Tibial nerve (tissue), 4 donors: ENCODE measurements around the gene SMARCC1.

Source experiments
- CTCF ChIP-seq, 5 experiments: fragments of 200-600 bp in 3 of 5; fragments of 450-650 bp in 2 of 5; sonication (generic) in 3 of 5; IDR thresholded peaks; one replicate each; pipeline ENCODE4 v1.5.1; 2016 to 2019; ENCODE audit warnings: antibody characterized with exemption in 5 of 5, mild to moderate bottlenecking in 3 of 5, moderate library complexity in 2 of 5
- EP300 ChIP-seq, 2 donors: sonication (generic); formaldehyde crosslinking; IDR thresholded peaks; one replicate each; pipeline ENCODE4 v1.6.1; 2017; ENCODE audit warnings: antibody characterized with exemption in 2 of 2, mild to moderate bottlenecking in 1 of 2
- POLR2A ChIP-seq, 2 donors: fragments of 450-650 bp; IDR thresholded peaks; one replicate each; pipeline ENCODE4 v1.6.1; 2017; ENCODE audit warnings: antibody characterized with exemption in 2 of 2, mild to moderate bottlenecking in 2 of 2, moderate library complexity in 2 of 2

- TF ChIP-seq POLR2A (IDR thresholded peaks at IDR 0.05) (no peak), CTCF (IDR thresholded peaks at IDR 0.05) (no peak), EP300 (IDR thresholded peaks at IDR 0.05) (no peak)
Observed at GRCh38 chr3:47762233-47762632, 19.5 kb downstream of the SMARCC1 start.
